Skeletal muscle satellite cell (primary cell): ENCODE data around the gene HDAC9.

Experiments
- H3K27me3 ChIP-seq: 2 replicates; pipeline ENCODE4 v1.7.0; 2013; ENCODE audit warnings: low read length; ENCODE audit not compliant: control insufficient read depth, insufficient read depth
- H3K36me3 ChIP-seq: 2 replicates; pipeline ENCODE4 v1.7.0; 2013; ENCODE audit warnings: mild to moderate bottlenecking, control low read depth, low read length; ENCODE audit not compliant: insufficient read depth
- H3K4me1 ChIP-seq: 2 replicates; pipeline ENCODE4 v1.7.0; 2013; ENCODE audit warnings: low read length; ENCODE audit not compliant: control insufficient read depth, insufficient read depth
- H3K4me2 ChIP-seq: 2 replicates; pipeline ENCODE4 v1.7.0; 2013; ENCODE audit warnings: mild to moderate bottlenecking, low read length
- H3K4me3 ChIP-seq: 2 replicates; pipeline ENCODE4 v1.7.0; 2013; ENCODE audit warnings: low read length
- H3K9ac ChIP-seq: 2 replicates; pipeline ENCODE4 v1.7.0; 2013; ENCODE audit warnings: mild to moderate bottlenecking, low read depth, low read length, moderate library complexity
- H3K9me3 ChIP-seq: replicated peaks from 2 replicates; pipeline ENCODE4 v1.7.0; 2013; ENCODE audit warnings: mild to moderate bottlenecking, control low read depth, low read length

The HDAC9 gene

DNA sequence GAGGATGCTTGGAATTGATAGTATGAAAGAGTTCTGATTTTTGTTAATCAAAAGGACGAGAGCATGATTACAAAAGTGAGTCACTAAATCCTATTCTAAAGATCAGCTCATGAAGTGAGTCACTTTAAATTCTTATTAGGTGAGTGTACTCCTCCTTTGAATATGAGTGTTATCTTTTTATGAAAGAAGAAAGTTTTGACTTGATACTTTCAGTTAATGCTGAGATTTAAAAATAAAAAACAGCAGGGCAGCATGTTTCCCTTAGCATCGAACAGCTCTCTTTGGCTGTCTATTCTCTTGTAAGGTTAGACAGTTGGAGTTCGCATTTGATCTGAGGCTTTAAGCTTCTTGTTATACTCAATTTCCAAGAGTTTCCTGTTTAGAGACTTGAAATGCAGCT lies 399.9 kb downstream of the HDAC9 start:
- H3K9ac ChIP-seq = peak overlapping the region; percentile 31
- H3K4me3 ChIP-seq = peak overlapping the region; percentile 31
- H3K4me2 ChIP-seq = peak overlapping the region; percentile 70
- no peaks in the 10 kb centered on the region for H3K27me3 ChIP-seq
- H3K9me3 ChIP-seq = no peaks in the 10 kb centered on the region
- peaks cover 25% of the 10 kb centered on the region for H3K4me1 ChIP-seq
- no peaks in the 10 kb centered on the region for H3K36me3 ChIP-seq

DNA sequence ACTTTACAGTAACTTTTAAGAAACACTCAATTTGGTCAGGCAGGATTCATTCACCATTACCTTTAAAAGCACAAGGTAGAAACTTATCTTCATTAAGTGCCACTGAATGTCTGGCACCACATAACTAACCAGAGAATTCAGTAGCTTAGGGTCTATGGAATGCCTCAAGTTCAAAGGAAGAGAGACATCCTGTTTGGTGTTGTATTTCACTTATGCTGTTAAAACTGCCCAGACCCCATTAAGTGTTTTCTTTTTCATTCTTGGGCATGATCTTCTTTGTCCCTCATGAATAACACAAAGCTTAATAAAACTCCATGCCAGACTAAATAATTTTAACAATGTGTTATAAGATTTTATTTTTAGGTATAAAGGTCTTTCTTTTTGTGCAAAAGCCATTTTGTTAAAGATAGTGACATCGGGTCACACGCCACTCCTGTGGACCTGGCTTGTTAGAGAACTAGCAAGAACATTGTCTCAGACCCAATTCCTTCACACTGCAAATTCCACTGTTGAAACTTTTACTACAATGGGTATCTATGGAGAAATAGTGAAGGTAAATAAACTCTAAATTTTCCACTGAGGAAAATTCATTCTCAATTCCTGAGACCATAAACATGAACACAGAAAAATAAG lies 400.9 kb downstream of the HDAC9 start:
- Histone ChIP-seq H3K27me3 (no peaks in the 10 kb centered on the region), H3K9ac (peak overlapping the region; percentile 31), H3K36me3 (no peaks in the 10 kb centered on the region), H3K4me2 (peak overlapping the region; percentile 20), H3K4me1 (peaks cover 24% of the 10 kb centered on the region), H3K4me3 (no peak overlapping the region), H3K9me3 (no peaks in the 10 kb centered on the region)

DNA sequence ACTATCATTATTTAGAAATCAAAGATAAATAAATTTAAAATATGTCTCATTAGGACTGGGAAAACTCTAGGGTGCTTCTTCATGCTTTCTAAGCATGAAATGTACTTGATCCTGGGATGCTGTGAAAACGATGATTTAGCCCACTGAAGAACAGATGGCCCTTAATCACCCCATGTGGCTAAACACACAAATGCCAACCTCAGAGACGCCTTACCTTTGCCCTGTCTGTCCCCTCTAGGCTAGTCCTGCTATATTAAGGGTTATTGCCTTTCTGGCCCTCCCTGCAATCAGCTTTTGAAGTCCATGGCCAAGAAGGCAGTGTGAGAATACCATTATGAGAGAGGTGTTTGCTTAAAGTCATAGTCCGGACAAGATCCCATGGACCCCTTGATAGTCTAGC lies 404.7 kb downstream of the HDAC9 start:
- Histone ChIP-seq H3K4me3 (no peak overlapping the region), H3K27me3 (no peaks in the 10 kb centered on the region), H3K36me3 (no peaks in the 10 kb centered on the region), H3K9me3 (no peaks in the 10 kb centered on the region), H3K9ac (no peak overlapping the region), H3K4me2 (no peak overlapping the region), H3K4me1 (peaks cover 17% of the 10 kb centered on the region)

DNA sequence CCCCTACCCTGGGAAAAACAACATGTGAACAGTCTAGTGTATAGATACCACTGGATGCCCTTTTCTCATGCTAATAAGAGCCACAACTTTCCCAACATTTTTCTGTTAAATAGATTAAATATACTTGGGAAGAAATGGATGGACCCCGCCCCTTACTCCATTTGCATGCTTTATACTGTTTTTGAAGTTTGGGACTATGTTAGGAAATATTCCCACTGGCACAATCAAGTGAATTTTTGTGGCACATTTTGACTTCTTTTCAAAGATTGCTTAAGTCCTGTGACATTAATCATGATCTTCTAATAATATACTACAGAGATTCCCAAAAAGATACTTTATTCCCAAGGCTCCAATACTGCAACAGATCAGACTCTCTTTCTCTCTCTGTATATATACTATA lies 405.3 kb downstream of the HDAC9 start:
- Histone ChIP-seq H3K4me3 (no peak overlapping the region), H3K27me3 (no peaks in the 10 kb centered on the region), H3K9me3 (no peaks in the 10 kb centered on the region), H3K36me3 (no peaks in the 10 kb centered on the region), H3K4me2 (no peak overlapping the region), H3K9ac (no peak overlapping the region), H3K4me1 (peaks cover 13% of the 10 kb centered on the region)

DNA sequence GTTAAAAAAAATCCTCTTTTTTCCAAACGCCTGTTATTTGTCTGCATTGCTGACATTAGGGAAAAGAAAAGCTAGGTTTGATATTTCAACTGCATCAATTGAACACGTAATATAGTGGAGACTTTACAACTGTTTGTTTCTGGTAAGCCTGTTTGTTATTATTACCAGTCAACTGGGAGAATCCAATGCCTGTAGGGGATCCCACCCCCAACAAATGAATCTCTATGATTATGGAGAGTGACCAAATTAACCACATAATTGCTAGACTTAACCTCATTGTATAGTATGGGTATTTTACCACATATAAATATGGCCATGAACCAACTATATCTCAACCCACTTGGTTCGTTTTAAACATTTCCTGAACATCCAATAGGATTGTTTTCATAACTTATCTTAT lies 405.8 kb downstream of the HDAC9 start:
- H3K9me3 ChIP-seq = no peaks in the 10 kb centered on the region
- no peak overlapping the region for H3K9ac ChIP-seq
- no peaks in the 10 kb centered on the region for H3K27me3 ChIP-seq
- no peak overlapping the region for H3K4me3 ChIP-seq
- H3K36me3 ChIP-seq = no peaks in the 10 kb centered on the region
- H3K4me1 ChIP-seq = peaks cover 8% of the 10 kb centered on the region
- H3K4me2 ChIP-seq = no peak overlapping the region

- Histone ChIP-seq H3K9ac (no peak overlapping the region), H3K4me1 (peaks cover 3% of the 10 kb centered on the region), H3K4me3 (no peak overlapping the region), H3K27me3 (no peaks in the 10 kb centered on the region), H3K36me3 (no peaks in the 10 kb centered on the region), H3K9me3 (no peaks in the 10 kb centered on the region), H3K4me2 (no peak overlapping the region)
These were observed 406.5 kb downstream of the HDAC9 start for GRCh38 chr7:18901982-18902421.

DNA sequence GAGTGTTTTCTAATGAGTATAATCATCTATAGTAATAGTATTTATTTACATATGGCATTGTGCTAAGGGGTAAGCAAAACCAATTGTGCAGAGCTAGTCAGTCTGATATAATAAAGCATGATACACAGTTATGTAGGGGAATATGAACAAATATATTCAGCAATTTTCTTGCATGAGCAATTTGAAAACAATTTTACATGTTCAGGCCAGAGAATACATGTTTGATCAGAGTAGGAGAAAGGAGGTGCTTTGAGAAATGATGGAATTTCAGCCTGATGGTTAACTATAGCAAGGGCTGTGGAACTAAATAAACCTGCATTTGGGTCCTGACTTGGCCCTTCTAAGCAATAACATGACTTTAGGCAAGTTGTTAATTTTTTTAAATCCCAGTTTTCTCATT lies 407.3 kb downstream of the HDAC9 start:
- Histone ChIP-seq H3K4me1 (peaks cover 3% of the 10 kb centered on the region), H3K9me3 (no peaks in the 10 kb centered on the region), H3K27me3 (no peaks in the 10 kb centered on the region), H3K4me3 (no peak overlapping the region), H3K4me2 (no peak overlapping the region), H3K36me3 (no peaks in the 10 kb centered on the region), H3K9ac (no peak overlapping the region)

DNA sequence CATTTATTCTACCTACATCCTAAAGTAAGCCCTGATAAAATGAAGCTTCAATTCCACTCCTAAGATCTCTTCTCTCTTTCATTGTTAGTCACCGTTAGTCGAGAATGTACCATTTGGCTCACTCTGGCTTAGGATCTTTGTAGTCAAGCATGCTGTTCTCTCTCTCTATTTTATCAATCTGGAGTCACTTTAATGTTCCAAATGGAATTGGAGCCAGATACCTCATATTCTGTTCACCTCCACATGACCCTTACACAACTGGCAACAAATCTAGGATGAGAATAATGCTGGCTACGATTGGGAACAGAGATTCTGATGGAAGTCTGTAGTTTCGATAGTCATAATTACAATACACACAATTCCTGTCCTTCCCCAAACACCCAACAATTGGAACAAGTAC lies 408.1 kb downstream of the HDAC9 start:
- no peak overlapping the region for H3K4me3 ChIP-seq
- H3K27me3 ChIP-seq = no peaks in the 10 kb centered on the region
- H3K36me3 ChIP-seq = no peaks in the 10 kb centered on the region
- H3K9me3 ChIP-seq = no peaks in the 10 kb centered on the region
- H3K4me2 ChIP-seq = no peak overlapping the region
- peaks cover 3% of the 10 kb centered on the region for H3K4me1 ChIP-seq
- H3K9ac ChIP-seq = no peak overlapping the region

GRCh38 chr7:18905316-18905943 lies 409.9 kb downstream of the HDAC9 start:
- H3K4me2 ChIP-seq = no peak overlapping the region
- no peaks in the 10 kb centered on the region for H3K27me3 ChIP-seq
- no peaks in the 10 kb centered on the region for H3K9me3 ChIP-seq
- H3K4me1 ChIP-seq = peaks cover 3% of the 10 kb centered on the region
- no peaks in the 10 kb centered on the region for H3K36me3 ChIP-seq
- no peak overlapping the region for H3K9ac ChIP-seq
- H3K4me3 ChIP-seq = no peak overlapping the region

- Histone ChIP-seq H3K36me3 (no peaks in the 10 kb centered on the region), H3K9ac (no peak overlapping the region), H3K9me3 (no peaks in the 10 kb centered on the region), H3K4me2 (no peak overlapping the region), H3K4me3 (no peak overlapping the region), H3K4me1 (no peaks in the 10 kb centered on the region), H3K27me3 (no peaks in the 10 kb centered on the region)
These were observed 411.4 kb downstream of the HDAC9 start for GRCh38 chr7:18906901-18907300.

DNA sequence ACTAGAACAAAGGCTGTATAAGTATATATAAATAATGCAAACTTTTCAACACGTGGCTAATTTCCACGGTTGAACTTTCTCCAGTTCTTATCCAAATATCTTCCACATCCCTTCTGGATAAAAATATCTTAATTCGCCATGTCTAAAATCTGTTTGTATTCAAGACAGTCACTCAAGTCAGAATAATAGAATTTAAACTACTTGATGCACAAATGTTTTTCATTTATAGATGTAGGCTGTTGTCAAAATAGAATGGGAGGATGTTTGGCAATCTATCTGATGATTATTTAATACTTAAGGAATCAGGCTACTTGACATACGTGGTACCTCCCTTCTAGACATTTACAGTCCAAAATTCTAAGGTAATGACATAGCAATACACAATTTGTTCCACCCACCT lies 417.6 kb downstream of the HDAC9 start:
- Histone ChIP-seq H3K36me3 (no peaks in the 10 kb centered on the region), H3K4me2 (no peak overlapping the region)

DNA sequence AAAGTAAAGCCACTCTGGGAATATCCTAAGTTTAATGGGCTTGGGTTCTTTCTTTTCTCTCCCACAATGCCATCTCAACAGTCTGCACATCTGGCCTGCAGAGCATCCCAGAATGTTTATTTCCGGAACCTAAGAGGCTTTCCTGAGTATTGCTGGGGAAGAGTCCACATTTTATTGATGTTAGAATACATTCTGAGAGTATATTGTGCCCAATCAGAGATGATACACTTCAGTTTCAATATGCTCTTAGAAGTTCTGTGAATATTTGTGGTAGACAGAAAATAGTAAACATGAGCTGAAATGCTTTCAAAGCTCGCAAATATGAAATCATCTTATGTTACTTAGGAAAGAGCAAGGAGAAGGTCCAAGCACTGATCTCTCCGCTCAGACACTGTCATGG lies 421.3 kb downstream of the HDAC9 start:
- no peak overlapping the region for H3K4me2 ChIP-seq
- H3K27me3 ChIP-seq = no peaks in the 10 kb centered on the region
- H3K36me3 ChIP-seq = no peaks in the 10 kb centered on the region
- peaks cover 3% of the 10 kb centered on the region for H3K4me1 ChIP-seq
- H3K9me3 ChIP-seq = no peaks in the 10 kb centered on the region
- no peak overlapping the region for H3K4me3 ChIP-seq
- H3K9ac ChIP-seq = no peak overlapping the region

More for the DNA sequence above, 417.6 kb downstream of the HDAC9 start:
- H3K9me3 ChIP-seq = no peaks in the 10 kb centered on the region
- H3K4me3 ChIP-seq = no peak overlapping the region
- H3K9ac ChIP-seq = no peak overlapping the region
- peaks cover 3% of the 10 kb centered on the region for H3K4me1 ChIP-seq
- H3K27me3 ChIP-seq = no peaks in the 10 kb centered on the region
